ENCODE measurements around the gene TRIM52.
"Not testable (repeated sequence)": the region's sequence is repeated elsewhere in the genome, so short reads cannot be mapped to it uniquely, and the experiment has no call there.

- not testable (repeated sequence) for TF ChIP-seq CTCF (IDR thresholded peaks at IDR 0.05; ENCODE audit: low read depth, low read length); POLR2A (IDR thresholded peaks at IDR 0.05; ENCODE audit: extremely low read depth, insufficient read length); MAX (IDR thresholded peaks at IDR 0.05; ENCODE audit: low read depth, low read length); MYC (IDR thresholded peaks at IDR 0.05; ENCODE audit: low read depth, low read length)
These were observed 50.8 kb downstream of the TRIM52 start for GRCh38 chr5:181210148-181210547.
